Placental epithelial cell (primary cell): ENCODE measurements around the gene SPACA7. TPM values are rescaled to one million over a fixed set of nuclear protein-coding genes. Genes with fewer than 3 reads are reported as not detected.

ENCODE experiments used
- total RNA-seq: library from RNA; depleted of rRNA; stranded (reverse); fragments of >200 nt; gene quantifications from 2 replicates; pipeline ENCODE4 v1.2.3, GENCODE V29; 2012

The SPACA7 gene
- not detected in 2 replicates for total RNA-seq

GRCh38 chr13:112376050-112376681 lies at the start of gene SPACA7:
Gene SPACA7, plus strand, starts transcription at chr13:112376355. Its CDS starts 31 bp downstream, at chr13:112376386.

Other genes with a start within 250 kb of the SPACA7 start
- gene TUBGCP3, start 211.8 kb downstream of the SPACA7 start, total RNA-seq: 15.3 and 20.6 TPM in 2 replicates